Coronary artery (tissue), 2 donors: ENCODE data around the gene GRIK4.
A peak's percentile ranks its signal among the peaks of the same experiment; 100 is the strongest.

Source experiments
- DNase-seq: peaks from one replicate; pipeline ENCODE4 v3.0.0-alpha.2; 2017; ENCODE audit warnings: low spot score
- H3K27ac ChIP-seq, 2 donors: fragments of 200-600 bp; sonication (generic); one replicate each; pipeline ENCODE4 v1.5.1; 2016 to 2019
- H3K4me3 ChIP-seq: fragments of 200-600 bp; sonication (generic); 2 replicates; pipeline ENCODE4 v1.5.1; 2016; ENCODE audit warnings: mild to moderate bottlenecking, moderate library complexity
- TF ChIP-seq, protein P1 (sequence below): fragments of 200-600 bp; sonication (generic); IDR thresholded peaks from one replicate; pipeline ENCODE4 v1.5.1; 2019; ENCODE audit warnings: antibody characterized with exemption

The GRIK4 gene, protein sequence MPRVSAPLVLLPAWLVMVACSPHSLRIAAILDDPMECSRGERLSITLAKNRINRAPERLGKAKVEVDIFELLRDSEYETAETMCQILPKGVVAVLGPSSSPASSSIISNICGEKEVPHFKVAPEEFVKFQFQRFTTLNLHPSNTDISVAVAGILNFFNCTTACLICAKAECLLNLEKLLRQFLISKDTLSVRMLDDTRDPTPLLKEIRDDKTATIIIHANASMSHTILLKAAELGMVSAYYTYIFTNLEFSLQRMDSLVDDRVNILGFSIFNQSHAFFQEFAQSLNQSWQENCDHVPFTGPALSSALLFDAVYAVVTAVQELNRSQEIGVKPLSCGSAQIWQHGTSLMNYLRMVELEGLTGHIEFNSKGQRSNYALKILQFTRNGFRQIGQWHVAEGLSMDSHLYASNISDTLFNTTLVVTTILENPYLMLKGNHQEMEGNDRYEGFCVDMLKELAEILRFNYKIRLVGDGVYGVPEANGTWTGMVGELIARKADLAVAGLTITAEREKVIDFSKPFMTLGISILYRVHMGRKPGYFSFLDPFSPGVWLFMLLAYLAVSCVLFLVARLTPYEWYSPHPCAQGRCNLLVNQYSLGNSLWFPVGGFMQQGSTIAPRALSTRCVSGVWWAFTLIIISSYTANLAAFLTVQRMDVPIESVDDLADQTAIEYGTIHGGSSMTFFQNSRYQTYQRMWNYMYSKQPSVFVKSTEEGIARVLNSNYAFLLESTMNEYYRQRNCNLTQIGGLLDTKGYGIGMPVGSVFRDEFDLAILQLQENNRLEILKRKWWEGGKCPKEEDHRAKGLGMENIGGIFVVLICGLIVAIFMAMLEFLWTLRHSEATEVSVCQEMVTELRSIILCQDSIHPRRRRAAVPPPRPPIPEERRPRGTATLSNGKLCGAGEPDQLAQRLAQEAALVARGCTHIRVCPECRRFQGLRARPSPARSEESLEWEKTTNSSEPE

DNA sequence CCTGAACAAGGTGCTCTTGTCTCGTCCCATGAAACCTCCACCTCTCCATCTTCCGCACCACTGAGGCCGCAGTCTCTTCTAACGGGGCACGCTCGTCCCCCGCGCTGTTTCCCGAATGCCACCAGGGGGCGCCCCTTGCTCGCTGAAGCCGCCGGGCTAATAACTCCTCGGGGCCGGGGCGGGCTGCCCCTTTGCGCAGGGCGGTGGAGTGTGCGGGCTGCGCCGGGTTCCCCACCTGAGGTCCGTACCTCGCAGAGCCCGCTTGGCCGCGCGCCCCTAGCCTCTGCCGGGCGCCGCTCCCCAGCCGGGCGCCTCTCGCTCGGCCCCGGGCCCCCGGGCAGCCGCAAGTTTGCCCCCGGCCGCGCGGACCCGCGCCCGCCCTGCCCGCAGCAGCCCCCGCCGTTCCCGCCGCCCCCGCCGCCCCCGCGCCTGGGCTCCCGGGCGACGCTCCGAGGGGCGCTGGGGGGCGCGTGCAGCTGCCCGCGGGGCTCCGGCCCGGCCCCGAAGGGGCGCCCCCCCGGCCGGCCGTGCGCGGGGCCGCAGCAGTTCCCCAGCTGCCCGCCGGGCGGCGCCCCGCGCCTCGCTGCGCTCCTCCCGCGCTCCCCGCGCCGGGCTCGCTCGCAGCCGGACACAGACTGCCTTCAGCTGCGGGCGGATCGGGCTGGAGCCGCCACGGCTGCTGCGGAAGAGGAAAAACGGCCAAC, at the start of gene GRIK4:
TSS of gene GRIK4 (plus strand) at position 633 of the 704 bp plus-strand sequence. CDS start 148,571 bp downstream, outside the sequence.
- Histone ChIP-seq H3K4me3 (peak within 1 kb of the TSS; percentile 79), H3K27ac (no peak within 1 kb of the TSS)
- peak; percentile 77 for DNase-seq
- TF ChIP-seq, protein P1, sequence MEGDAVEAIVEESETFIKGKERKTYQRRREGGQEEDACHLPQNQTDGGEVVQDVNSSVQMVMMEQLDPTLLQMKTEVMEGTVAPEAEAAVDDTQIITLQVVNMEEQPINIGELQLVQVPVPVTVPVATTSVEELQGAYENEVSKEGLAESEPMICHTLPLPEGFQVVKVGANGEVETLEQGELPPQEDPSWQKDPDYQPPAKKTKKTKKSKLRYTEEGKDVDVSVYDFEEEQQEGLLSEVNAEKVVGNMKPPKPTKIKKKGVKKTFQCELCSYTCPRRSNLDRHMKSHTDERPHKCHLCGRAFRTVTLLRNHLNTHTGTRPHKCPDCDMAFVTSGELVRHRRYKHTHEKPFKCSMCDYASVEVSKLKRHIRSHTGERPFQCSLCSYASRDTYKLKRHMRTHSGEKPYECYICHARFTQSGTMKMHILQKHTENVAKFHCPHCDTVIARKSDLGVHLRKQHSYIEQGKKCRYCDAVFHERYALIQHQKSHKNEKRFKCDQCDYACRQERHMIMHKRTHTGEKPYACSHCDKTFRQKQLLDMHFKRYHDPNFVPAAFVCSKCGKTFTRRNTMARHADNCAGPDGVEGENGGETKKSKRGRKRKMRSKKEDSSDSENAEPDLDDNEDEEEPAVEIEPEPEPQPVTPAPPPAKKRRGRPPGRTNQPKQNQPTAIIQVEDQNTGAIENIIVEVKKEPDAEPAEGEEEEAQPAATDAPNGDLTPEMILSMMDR, result peak; percentile 88

DNA sequence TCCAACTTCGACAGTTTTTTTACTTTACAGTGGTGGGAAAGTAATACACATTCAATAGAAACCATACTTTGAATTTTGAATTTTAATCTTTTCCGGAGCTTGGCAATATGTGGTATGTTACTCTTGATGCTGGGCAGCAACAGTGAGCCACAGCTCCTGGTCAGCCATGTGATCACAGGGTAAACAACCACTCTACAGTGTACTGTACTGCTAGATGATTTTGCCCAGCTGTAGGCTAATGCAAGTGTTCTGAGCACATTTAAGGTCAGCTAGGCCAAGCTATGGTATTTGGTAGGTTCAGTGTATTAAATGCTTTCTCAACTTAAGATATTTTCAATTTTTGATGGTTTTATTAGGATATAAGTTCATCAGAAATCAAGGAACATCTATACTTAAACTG, 48.7 kb upstream of the GRIK4 start:
- TF ChIP-seq, protein P1, result no peak
- no peak for DNase-seq
- H3K4me3 ChIP-seq, result no peak overlapping the region
- H3K27ac ChIP-seq, result no peak overlapping the region

DNA sequence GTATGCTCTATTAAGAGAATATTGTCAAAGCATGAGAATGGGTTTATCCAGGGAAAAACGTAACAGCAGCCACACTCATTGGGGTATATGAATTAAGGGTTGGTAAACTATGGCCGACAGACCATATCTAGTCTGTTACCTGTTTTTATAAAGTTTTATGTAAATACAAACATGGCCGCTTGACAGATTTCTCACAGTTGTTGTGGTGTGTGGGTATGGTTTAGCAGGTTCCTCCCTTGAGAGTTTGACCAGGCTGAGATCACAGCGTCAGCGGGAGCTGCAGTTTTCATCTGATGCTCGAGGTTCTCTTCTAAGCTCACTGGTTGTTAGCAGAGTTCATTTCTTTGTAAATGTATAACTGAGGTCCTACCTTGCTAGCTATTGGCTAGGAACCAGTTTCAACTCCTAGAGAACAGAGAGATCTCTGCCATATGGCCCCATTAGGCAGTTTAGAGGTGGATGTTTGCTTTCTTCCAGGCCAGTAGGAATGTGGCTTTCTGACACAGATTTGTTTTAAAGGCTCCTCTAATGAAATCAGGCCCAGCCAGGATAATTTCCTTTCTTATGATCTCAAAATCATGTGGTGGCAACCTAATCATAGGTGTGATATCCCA, 45.5 kb upstream of the GRIK4 start:
- TF ChIP-seq, protein P1, result no peak
- no peak for DNase-seq
- Histone ChIP-seq H3K4me3 (no peak overlapping the region), H3K27ac (no peak overlapping the region)

DNA sequence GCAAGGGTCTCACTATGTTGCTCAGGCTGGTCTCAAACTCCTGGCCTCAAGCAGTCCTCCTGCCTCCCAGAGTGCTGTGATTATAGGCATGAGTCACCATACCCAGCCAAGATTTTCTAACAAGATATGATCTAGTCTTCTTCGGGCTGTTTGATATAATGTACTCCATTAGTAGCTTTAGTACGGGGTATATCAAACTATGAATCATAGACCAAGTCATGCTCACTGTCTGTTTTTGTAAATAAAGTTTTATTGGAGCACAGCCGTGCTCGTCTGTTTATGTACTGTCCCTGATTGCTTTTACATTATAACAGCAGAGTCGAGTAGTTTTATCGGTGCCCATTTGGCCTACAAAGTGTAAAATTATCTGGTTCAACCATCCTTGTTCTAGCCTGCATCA, 43.9 kb upstream of the GRIK4 start:
- no peak overlapping the region for H3K27ac ChIP-seq

DNA sequence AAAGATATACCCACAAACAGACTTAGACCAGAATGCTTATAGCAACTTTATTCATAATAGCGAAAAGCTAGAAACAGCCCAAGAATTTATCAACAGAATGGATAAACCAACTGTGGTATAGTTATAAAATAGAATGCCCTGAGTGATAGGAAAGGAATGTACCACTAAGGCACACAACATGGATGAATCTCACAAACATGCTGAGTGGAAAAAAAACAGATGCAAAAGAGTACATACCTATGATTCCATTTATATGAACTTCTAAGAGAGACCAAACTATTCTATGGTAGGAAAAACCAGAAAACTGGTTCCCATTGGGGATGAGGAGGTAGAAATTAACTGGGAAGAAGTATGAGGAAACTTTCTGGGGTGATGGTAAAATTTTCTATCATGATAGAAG, 40.4 kb upstream of the GRIK4 start:
- DNase-seq, result no peak
- Histone ChIP-seq H3K4me3 (no peak overlapping the region), H3K27ac (no peak overlapping the region)
- TF ChIP-seq, protein P1, result no peak

More for the DNA sequence above, 43.9 kb upstream of the GRIK4 start:
- H3K4me3 ChIP-seq, result no peak overlapping the region
- DNase-seq, result no peak
- TF ChIP-seq, protein P1, result no peak

DNA sequence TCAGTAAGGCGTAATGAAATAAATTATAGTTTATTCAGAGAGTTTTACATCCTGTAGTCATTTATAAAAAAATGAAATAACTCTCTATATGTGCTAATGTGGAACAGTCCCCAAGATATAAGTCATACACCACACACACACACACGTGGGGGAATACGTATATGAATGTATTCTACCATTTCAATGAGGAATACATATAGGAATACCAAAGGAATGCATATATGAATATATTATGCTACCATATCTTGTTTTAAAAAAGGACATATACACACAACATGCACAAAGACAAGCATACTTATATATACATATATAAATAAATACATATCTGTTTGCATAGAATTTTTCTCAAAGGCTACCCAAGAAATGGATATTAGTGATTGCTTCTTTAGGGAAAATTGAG, 39.6 kb upstream of the GRIK4 start:
- no peak overlapping the region for H3K4me3 ChIP-seq
- H3K27ac ChIP-seq, result no peak overlapping the region

More for the DNA sequence above, 39.6 kb upstream of the GRIK4 start:
- TF ChIP-seq, protein P1, result no peak
- DNase-seq, result no peak
